ENCODE measurements around the gene DOCK11.

Gene DOCK11

DNA sequence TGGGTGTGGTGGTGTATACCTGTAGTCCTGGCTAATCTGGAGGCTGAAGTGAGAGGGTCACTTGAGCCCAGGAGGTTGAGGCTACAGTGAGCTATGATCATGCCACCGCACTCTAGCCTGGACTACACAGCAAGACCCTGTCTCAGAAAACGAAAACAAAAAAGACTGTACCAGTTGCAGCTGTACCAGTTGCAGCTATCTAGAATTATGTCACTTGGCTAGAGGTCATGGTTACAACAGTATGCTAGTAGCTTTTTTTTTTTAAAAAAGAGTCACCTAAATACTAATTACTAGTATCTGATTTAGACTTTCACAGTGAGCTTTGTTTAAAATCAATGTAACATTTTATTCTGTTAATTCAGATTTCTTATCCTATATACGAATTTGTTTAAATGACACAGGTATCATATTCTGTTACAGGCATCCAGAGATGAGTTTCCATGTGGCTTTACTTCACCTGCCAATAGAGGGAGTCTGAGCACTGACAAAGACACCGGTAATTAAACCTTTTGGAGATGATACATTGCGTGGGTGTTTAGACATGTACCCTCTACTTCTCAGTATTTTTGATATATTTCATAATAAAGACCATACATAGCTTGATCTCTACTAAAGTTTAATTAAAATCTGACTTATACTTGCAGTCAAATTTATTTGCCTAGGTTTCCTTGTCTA lies 131.6 kb downstream of the DOCK11 start:
- Histone ChIP-seq H2AFZ (ENCODE audit: low read length) (no peak overlapping the region), H4K20me1 (ENCODE audit: insufficient read depth, low read length) (no peaks in the 10 kb centered on the region), H3K27me3 (ENCODE audit: insufficient read depth, low read length) (no peaks in the 10 kb centered on the region), H3K4me2 (ENCODE audit: low read length) (no peak overlapping the region), H3K4me3 (ENCODE audit: low read depth, low read length, poor library complexity, severe bottlenecking) (no peak overlapping the region), H3F3A (ENCODE audit: insufficient read depth, low read length) (no peaks in the 10 kb centered on the region), H3K36me3 (ENCODE audit: insufficient read depth, low read length) (peaks cover 13% of the 10 kb centered on the region), H3K27ac (ENCODE audit: low read depth, low read length, poor library complexity, severe bottlenecking) (no peak overlapping the region), H3K9me2 (ENCODE audit: low read depth, low read length) (no peaks in the 10 kb centered on the region), H3K4me1 (ENCODE audit: insufficient read depth, low read length, severe bottlenecking) (peaks cover 2% of the 10 kb centered on the region), H3K79me2 (ENCODE audit: insufficient read depth, low read length) (no peaks in the 10 kb centered on the region), H3K9me3 (ENCODE audit: low read length) (no peaks in the 10 kb centered on the region), H3K9ac (ENCODE audit: low read length) (no peak overlapping the region)
- TF ChIP-seq, protein P1, sequence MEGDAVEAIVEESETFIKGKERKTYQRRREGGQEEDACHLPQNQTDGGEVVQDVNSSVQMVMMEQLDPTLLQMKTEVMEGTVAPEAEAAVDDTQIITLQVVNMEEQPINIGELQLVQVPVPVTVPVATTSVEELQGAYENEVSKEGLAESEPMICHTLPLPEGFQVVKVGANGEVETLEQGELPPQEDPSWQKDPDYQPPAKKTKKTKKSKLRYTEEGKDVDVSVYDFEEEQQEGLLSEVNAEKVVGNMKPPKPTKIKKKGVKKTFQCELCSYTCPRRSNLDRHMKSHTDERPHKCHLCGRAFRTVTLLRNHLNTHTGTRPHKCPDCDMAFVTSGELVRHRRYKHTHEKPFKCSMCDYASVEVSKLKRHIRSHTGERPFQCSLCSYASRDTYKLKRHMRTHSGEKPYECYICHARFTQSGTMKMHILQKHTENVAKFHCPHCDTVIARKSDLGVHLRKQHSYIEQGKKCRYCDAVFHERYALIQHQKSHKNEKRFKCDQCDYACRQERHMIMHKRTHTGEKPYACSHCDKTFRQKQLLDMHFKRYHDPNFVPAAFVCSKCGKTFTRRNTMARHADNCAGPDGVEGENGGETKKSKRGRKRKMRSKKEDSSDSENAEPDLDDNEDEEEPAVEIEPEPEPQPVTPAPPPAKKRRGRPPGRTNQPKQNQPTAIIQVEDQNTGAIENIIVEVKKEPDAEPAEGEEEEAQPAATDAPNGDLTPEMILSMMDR (IDR thresholded peaks at IDR 0.05; ENCODE audit: low read length), result peak; percentile 48
- TF ChIP-seq EZH2 (IDR thresholded peaks at IDR 0.05; ENCODE audit: borderline replicate concordance, low read length), result no peak

DNA sequence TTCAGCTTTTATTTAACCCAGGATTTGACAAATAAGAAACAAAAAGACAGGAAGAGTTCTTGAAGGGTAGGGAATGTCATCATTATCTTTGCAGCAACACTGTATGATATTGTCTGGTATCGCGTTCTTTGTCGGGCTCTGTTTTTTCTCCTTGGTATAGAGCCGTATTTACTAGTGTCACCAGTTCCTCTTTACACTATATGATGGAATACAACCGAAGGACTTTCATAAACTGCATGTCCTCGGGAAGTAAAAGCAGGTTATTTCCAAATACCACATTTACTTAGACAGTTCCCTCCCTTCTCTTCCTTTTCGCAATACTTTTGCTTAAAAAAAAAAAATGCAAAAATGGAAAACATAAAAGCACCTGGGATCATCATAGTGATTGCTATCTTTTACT lies 135.2 kb downstream of the DOCK11 start:
- H3K4me1 ChIP-seq (ENCODE audit: insufficient read depth, low read length, severe bottlenecking), result peaks cover 11% of the 10 kb centered on the region
- peaks cover 23% of the 10 kb centered on the region for H3K36me3 ChIP-seq (ENCODE audit: insufficient read depth, low read length)
- no peaks in the 10 kb centered on the region for H3K9me2 ChIP-seq (ENCODE audit: low read depth, low read length)
- no peak overlapping the region for H3K9ac ChIP-seq (ENCODE audit: low read length)
- no peak overlapping the region for H3K4me2 ChIP-seq (ENCODE audit: low read length)
- no peak overlapping the region for H3K4me3 ChIP-seq (ENCODE audit: low read depth, low read length, poor library complexity, severe bottlenecking)
- no peaks in the 10 kb centered on the region for H3F3A ChIP-seq (ENCODE audit: insufficient read depth, low read length)
- H3K27me3 ChIP-seq (ENCODE audit: insufficient read depth, low read length), result no peaks in the 10 kb centered on the region
- H3K9me3 ChIP-seq (ENCODE audit: low read length), result no peaks in the 10 kb centered on the region
- H2AFZ ChIP-seq (ENCODE audit: low read length), result no peak overlapping the region
- H4K20me1 ChIP-seq (ENCODE audit: insufficient read depth, low read length), result no peaks in the 10 kb centered on the region
- H3K27ac ChIP-seq (ENCODE audit: low read depth, low read length, poor library complexity, severe bottlenecking), result no peak overlapping the region
- TF ChIP-seq, protein P1 (IDR thresholded peaks at IDR 0.05; ENCODE audit: low read length), result no peak
- TF ChIP-seq EZH2 (IDR thresholded peaks at IDR 0.05; ENCODE audit: borderline replicate concordance, low read length), result no peak
- no peaks in the 10 kb centered on the region for H3K79me2 ChIP-seq (ENCODE audit: insufficient read depth, low read length)

DNA sequence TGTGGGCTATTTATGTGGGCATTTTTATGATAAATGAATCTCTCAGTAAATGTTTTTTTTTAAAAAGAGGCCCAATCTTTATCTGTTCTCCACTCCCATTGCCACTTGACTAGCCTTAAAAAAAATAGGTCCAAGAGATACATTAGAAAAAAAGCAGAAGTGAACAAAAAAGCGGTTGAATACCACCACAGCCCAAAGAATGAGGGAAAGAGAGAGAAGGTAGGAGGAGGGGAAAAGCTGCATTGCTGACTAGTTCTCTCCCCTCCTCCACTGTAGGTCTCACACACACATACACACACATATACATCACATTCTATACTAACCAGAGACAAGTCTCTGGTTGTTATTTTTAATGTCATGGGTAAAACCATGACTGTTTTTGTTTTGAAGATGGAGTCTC lies 136.0 kb downstream of the DOCK11 start:
- Histone ChIP-seq H3K79me2 (ENCODE audit: insufficient read depth, low read length) (no peaks in the 10 kb centered on the region), H3K9me3 (ENCODE audit: low read length) (no peaks in the 10 kb centered on the region), H3F3A (ENCODE audit: insufficient read depth, low read length) (no peaks in the 10 kb centered on the region), H3K4me3 (ENCODE audit: low read depth, low read length, poor library complexity, severe bottlenecking) (no peak overlapping the region), H3K9me2 (ENCODE audit: low read depth, low read length) (no peaks in the 10 kb centered on the region), H3K4me1 (ENCODE audit: insufficient read depth, low read length, severe bottlenecking) (peaks cover 11% of the 10 kb centered on the region), H3K27me3 (ENCODE audit: insufficient read depth, low read length) (no peaks in the 10 kb centered on the region), H2AFZ (ENCODE audit: low read length) (no peak overlapping the region), H3K36me3 (ENCODE audit: insufficient read depth, low read length) (peaks cover 23% of the 10 kb centered on the region), H3K9ac (ENCODE audit: low read length) (no peak overlapping the region), H3K4me2 (ENCODE audit: low read length) (no peak overlapping the region), H3K27ac (ENCODE audit: low read depth, low read length, poor library complexity, severe bottlenecking) (no peak overlapping the region), H4K20me1 (ENCODE audit: insufficient read depth, low read length) (no peaks in the 10 kb centered on the region)
- no peak for TF ChIP-seq EZH2 (IDR thresholded peaks at IDR 0.05; ENCODE audit: borderline replicate concordance, low read length)
- TF ChIP-seq, protein P1 (IDR thresholded peaks at IDR 0.05; ENCODE audit: low read length), result no peak
